Measurements from ENCODE around the gene VPS39. TPM values are rescaled to one million over a fixed set of nuclear protein-coding genes. Genes with fewer than 3 reads are reported as not detected.

The VPS39 gene
- total RNA-seq, 1 donor from 2014 or later: 66.9 TPM

DNA sequence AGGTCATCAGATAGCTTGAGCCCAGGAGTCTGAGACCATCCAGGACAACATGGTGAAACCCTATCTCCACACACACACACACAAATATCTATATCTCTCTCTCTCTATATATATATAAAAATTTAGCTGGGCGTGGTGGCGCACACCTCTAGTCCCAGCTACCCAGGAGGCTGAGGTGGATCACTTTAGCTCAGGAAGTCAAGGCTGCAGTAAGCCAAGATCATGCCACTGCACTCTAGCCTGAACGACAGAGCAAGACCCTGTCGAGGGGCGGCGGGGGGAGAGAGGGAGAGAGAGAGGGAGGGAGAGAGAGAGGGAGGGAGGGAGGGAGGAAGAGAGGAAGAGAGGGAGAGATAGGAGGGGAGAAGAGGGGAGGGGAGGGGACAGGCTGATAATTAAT is 79.6 kb downstream of the VPS39 start:
- TF ChIP-seq EZH2 (IDR thresholded peaks at IDR 0.05) (no peak), EZH2phosphoT487 (IDR thresholded peaks at IDR 0.05) (no peak)
- TF ChIP-seq, protein P1, sequence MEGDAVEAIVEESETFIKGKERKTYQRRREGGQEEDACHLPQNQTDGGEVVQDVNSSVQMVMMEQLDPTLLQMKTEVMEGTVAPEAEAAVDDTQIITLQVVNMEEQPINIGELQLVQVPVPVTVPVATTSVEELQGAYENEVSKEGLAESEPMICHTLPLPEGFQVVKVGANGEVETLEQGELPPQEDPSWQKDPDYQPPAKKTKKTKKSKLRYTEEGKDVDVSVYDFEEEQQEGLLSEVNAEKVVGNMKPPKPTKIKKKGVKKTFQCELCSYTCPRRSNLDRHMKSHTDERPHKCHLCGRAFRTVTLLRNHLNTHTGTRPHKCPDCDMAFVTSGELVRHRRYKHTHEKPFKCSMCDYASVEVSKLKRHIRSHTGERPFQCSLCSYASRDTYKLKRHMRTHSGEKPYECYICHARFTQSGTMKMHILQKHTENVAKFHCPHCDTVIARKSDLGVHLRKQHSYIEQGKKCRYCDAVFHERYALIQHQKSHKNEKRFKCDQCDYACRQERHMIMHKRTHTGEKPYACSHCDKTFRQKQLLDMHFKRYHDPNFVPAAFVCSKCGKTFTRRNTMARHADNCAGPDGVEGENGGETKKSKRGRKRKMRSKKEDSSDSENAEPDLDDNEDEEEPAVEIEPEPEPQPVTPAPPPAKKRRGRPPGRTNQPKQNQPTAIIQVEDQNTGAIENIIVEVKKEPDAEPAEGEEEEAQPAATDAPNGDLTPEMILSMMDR (IDR thresholded peaks at IDR 0.05): no peak

DNA sequence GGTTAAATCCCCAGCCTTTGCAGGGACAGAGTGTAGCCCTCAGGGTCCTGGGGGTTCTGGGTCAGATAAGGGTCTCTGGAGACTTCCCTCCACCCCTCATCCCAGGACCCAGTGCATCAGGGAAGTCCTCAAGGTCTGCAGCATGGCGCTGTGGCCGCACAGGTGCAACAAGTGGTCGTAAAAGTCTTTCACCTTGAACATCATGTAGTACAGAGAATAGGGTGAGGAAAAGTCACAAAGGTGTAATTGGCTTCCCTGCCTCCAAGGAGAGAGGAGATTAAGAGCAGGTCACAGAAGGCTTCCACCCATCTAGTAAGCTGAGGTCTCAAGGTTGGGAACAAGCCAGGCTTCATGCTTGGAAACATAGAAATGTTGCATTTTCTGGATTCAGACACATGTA is 84.6 kb downstream of the VPS39 start:
- H3K27ac ChIP-seq: no peak overlapping the region
- no peak overlapping the region for H3K9ac ChIP-seq
- H2AFZ ChIP-seq (replicated peaks): no peak overlapping the region
- H3K9me3 ChIP-seq (ENCODE audit: low read depth): no peaks in the 10 kb centered on the region
- TF ChIP-seq EZH2phosphoT487 (IDR thresholded peaks at IDR 0.05): no peak
- TF ChIP-seq, protein P1 (IDR thresholded peaks at IDR 0.05): no peak
- no peak for TF ChIP-seq EZH2 (IDR thresholded peaks at IDR 0.05)
- H4K20me1 ChIP-seq (ENCODE audit: low read depth): no peaks in the 10 kb centered on the region
- H3K27me3 ChIP-seq: no peaks in the 10 kb centered on the region
- H3K9me3 Mint-ChIP-seq: no peaks in the 10 kb centered on the region
- no peak overlapping the region for H3K4me2 ChIP-seq
- peaks cover 8% of the 10 kb centered on the region for H3K4me1 Mint-ChIP-seq
- H3K27ac Mint-ChIP-seq: no peak overlapping the region
- H3K36me3 Mint-ChIP-seq: no peaks in the 10 kb centered on the region
- no peaks in the 10 kb centered on the region for H3K36me3 ChIP-seq
- H3K4me3 Mint-ChIP-seq: no peak overlapping the region
- DNase-seq (ENCODE audit: low spot score): no peak
- no peaks in the 10 kb centered on the region for H3K79me2 ChIP-seq (ENCODE audit: low read depth)
- H3K4me1 ChIP-seq: peaks cover 10% of the 10 kb centered on the region
- no peak overlapping the region for H3K4me3 ChIP-seq
- H3K27me3 Mint-ChIP-seq (ENCODE audit: insufficient read depth, low read depth): peaks cover 10% of the 10 kb centered on the region
- no peaks in the 10 kb centered on the region for H3F3A ChIP-seq (ENCODE audit: low read depth)

More for the DNA sequence above, 79.6 kb downstream of the VPS39 start:
- no peak overlapping the region for H2AFZ ChIP-seq (replicated peaks)
- no peak overlapping the region for H3K4me2 ChIP-seq
- no peaks in the 10 kb centered on the region for H4K20me1 ChIP-seq (ENCODE audit: low read depth)
- Mint-ChIP-seq H3K36me3 (no peaks in the 10 kb centered on the region), H3K4me3 (no peak overlapping the region), H3K27ac (no peak overlapping the region), H3K4me1 (peaks cover 14% of the 10 kb centered on the region), H3K9me3 (no peaks in the 10 kb centered on the region), H3K27me3 (ENCODE audit: insufficient read depth, low read depth) (peaks cover 15% of the 10 kb centered on the region)
- no peaks in the 10 kb centered on the region for H3K36me3 ChIP-seq
- no peak for DNase-seq (ENCODE audit: low spot score)
- H3K27ac ChIP-seq: no peak overlapping the region
- peaks cover 12% of the 10 kb centered on the region for H3F3A ChIP-seq (ENCODE audit: low read depth)
- no peaks in the 10 kb centered on the region for H3K79me2 ChIP-seq (ENCODE audit: low read depth)
- H3K4me3 ChIP-seq: no peak overlapping the region
- H3K9me3 ChIP-seq (ENCODE audit: low read depth): no peaks in the 10 kb centered on the region
- no peak overlapping the region for H3K9ac ChIP-seq
- H3K27me3 ChIP-seq: no peaks in the 10 kb centered on the region
- H3K4me1 ChIP-seq: peaks cover 26% of the 10 kb centered on the region

DNA sequence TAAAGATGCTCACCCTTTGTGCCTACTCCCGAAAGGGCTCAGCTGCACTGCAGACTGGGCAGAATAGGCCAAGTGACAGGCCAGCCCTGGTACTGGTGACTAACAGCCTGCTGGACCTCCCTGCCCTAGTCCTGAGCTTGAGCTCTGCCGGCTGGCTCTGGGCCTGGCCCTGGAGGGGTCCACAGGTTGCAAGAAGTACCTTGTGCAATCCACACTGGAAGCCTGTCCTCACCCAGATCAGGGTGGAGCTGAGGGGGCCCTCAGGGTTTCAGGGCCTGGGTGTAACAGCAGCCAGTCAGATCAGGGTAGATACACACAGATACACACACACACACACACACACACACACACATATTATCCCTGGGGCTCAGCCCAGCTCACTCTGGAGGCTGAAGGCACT is 86.4 kb downstream of the VPS39 start:
- H3K27me3 ChIP-seq: no peaks in the 10 kb centered on the region
- H3K27ac ChIP-seq: no peak overlapping the region
- no peak overlapping the region for H3K27ac Mint-ChIP-seq
- TF ChIP-seq, protein P1 (IDR thresholded peaks at IDR 0.05): no peak
- TF ChIP-seq EZH2 (IDR thresholded peaks at IDR 0.05): no peak
- no peak for TF ChIP-seq EZH2phosphoT487 (IDR thresholded peaks at IDR 0.05)
- H3K36me3 ChIP-seq: peaks cover 3% of the 10 kb centered on the region
- no peaks in the 10 kb centered on the region for H3K79me2 ChIP-seq (ENCODE audit: low read depth)
- no peak overlapping the region for H3K4me2 ChIP-seq
- peaks cover 14% of the 10 kb centered on the region for H3K4me1 ChIP-seq
- H3K9me3 Mint-ChIP-seq: peaks cover 2% of the 10 kb centered on the region
- no peak overlapping the region for H3K9ac ChIP-seq
- no peak for DNase-seq (ENCODE audit: low spot score)
- H4K20me1 ChIP-seq (ENCODE audit: low read depth): no peaks in the 10 kb centered on the region
- no peak overlapping the region for H3K4me3 ChIP-seq
- no peak overlapping the region for H3K4me3 Mint-ChIP-seq
- H2AFZ ChIP-seq (replicated peaks): no peak overlapping the region
- H3K4me1 Mint-ChIP-seq: peaks cover 10% of the 10 kb centered on the region
- H3K27me3 Mint-ChIP-seq (ENCODE audit: insufficient read depth, low read depth): no peaks in the 10 kb centered on the region
- H3F3A ChIP-seq (ENCODE audit: low read depth): no peaks in the 10 kb centered on the region
- no peaks in the 10 kb centered on the region for H3K9me3 ChIP-seq (ENCODE audit: low read depth)
- H3K36me3 Mint-ChIP-seq: no peaks in the 10 kb centered on the region
